ENCODE measurements around the gene CSNK1G2.

The CSNK1G2 gene

GRCh38 chr19:1907563-1908363, 33.2 kb upstream of the CSNK1G2 start:
- Histone ChIP-seq H3K27ac (ENCODE audit: low read depth, low read length, severe bottlenecking) (no peak overlapping the region), H3K36me3 (ENCODE audit: control insufficient read depth, insufficient read depth, low read length) (peaks cover 32% of the 10 kb centered on the region), H3K4me1 (ENCODE audit: control insufficient read depth, insufficient read depth, low read length, poor library complexity, severe bottlenecking) (peaks cover 14% of the 10 kb centered on the region), H3K4me3 (ENCODE audit: extremely low read depth, insufficient read depth, low read length, poor library complexity, severe bottlenecking) (no peak overlapping the region), H3K9me3 (ENCODE audit: control insufficient read depth, low read length) (no peaks in the 10 kb centered on the region)
- WGBS, 2 experiments (ENCODE audit: insufficient coverage in 2 of 2): 92 to 97% methylated on average over 33 to 40 of the region's 43 CpGs

DNA sequence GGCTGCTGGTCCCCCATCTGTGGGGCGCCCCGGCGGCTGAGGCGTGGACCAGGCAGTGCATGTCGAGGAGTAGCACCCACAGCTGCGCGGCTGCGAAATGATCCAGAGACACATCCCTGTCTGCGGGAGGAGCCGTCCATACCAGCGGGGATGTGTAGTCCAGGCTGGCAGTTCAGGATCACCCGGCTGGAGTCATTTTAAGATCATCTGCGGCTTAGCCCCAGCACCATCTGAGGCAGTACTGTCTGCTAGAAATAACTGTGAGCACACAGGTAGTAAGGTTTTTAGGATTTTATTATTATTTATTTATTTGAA, 32.7 kb upstream of the CSNK1G2 start:
- WGBS, 2 experiments (ENCODE audit: insufficient coverage in 2 of 2): 96 to 97% methylated on average over 13 of the region's 13 CpGs
- Histone ChIP-seq H3K4me1 (ENCODE audit: control insufficient read depth, insufficient read depth, low read length, poor library complexity, severe bottlenecking) (peaks cover 14% of the 10 kb centered on the region), H3K9me3 (ENCODE audit: control insufficient read depth, low read length) (no peaks in the 10 kb centered on the region), H3K27ac (ENCODE audit: low read depth, low read length, severe bottlenecking) (no peak overlapping the region), H3K36me3 (ENCODE audit: control insufficient read depth, insufficient read depth, low read length) (peaks cover 37% of the 10 kb centered on the region), H3K4me3 (ENCODE audit: extremely low read depth, insufficient read depth, low read length, poor library complexity, severe bottlenecking) (no peak overlapping the region)

- WGBS, 2 experiments (ENCODE audit: insufficient coverage in 2 of 2): 93 to 97% methylated on average over 6 to 7 of the region's 10 CpGs
- Histone ChIP-seq H3K4me3 (ENCODE audit: extremely low read depth, insufficient read depth, low read length, poor library complexity, severe bottlenecking) (no peak overlapping the region), H3K4me1 (ENCODE audit: control insufficient read depth, insufficient read depth, low read length, poor library complexity, severe bottlenecking) (peaks cover 8% of the 10 kb centered on the region), H3K27ac (ENCODE audit: low read depth, low read length, severe bottlenecking) (no peak overlapping the region), H3K9me3 (ENCODE audit: control insufficient read depth, low read length) (no peaks in the 10 kb centered on the region), H3K36me3 (ENCODE audit: control insufficient read depth, insufficient read depth, low read length) (peaks cover 51% of the 10 kb centered on the region)
Measured at GRCh38 chr19:1909761-1910080, 31.3 kb upstream of the CSNK1G2 start.

DNA sequence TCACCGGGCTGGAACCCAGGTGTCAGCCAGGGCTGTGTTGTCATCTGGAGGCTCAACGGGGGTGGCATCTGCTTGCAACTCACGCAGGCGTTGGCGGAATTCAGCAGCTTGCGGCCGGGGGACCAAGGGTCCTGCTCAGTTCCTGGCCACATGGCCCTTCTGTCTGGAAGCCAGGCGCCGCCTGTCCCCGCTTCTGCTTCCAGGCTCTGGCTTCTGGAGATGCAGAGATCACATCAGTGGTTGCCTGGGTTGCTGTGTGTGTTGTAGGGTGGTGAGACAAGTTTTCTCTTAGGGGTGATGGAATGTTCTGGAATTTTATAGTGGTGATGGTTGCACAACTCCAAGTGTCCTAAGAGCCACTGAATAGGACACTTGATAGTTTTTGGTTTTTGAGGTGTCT, 30.8 kb upstream of the CSNK1G2 start:
- 93 to 96% methylated on average over 9 to 10 of the region's 10 CpGs for WGBS, 2 experiments (ENCODE audit: insufficient coverage in 2 of 2)

GRCh38 chr19:1911098-1911497, 29.9 kb upstream of the CSNK1G2 start:
- WGBS, 2 experiments (ENCODE audit: insufficient coverage in 2 of 2): 83 to 90% methylated on average over 11 to 13 of the region's 13 CpGs
- Histone ChIP-seq H3K36me3 (ENCODE audit: control insufficient read depth, insufficient read depth, low read length) (peaks cover 56% of the 10 kb centered on the region), H3K9me3 (ENCODE audit: control insufficient read depth, low read length) (no peaks in the 10 kb centered on the region), H3K27ac (ENCODE audit: low read depth, low read length, severe bottlenecking) (no peak overlapping the region), H3K4me1 (ENCODE audit: control insufficient read depth, insufficient read depth, low read length, poor library complexity, severe bottlenecking) (peaks cover 5% of the 10 kb centered on the region), H3K4me3 (ENCODE audit: extremely low read depth, insufficient read depth, low read length, poor library complexity, severe bottlenecking) (no peak overlapping the region)

More for the DNA sequence above, 30.8 kb upstream of the CSNK1G2 start:
- no peaks in the 10 kb centered on the region for H3K9me3 ChIP-seq (ENCODE audit: control insufficient read depth, low read length)
- H3K4me1 ChIP-seq (ENCODE audit: control insufficient read depth, insufficient read depth, low read length, poor library complexity, severe bottlenecking): peaks cover 8% of the 10 kb centered on the region
- peaks cover 55% of the 10 kb centered on the region for H3K36me3 ChIP-seq (ENCODE audit: control insufficient read depth, insufficient read depth, low read length)
- no peak overlapping the region for H3K4me3 ChIP-seq (ENCODE audit: extremely low read depth, insufficient read depth, low read length, poor library complexity, severe bottlenecking)
- no peak overlapping the region for H3K27ac ChIP-seq (ENCODE audit: low read depth, low read length, severe bottlenecking)

DNA sequence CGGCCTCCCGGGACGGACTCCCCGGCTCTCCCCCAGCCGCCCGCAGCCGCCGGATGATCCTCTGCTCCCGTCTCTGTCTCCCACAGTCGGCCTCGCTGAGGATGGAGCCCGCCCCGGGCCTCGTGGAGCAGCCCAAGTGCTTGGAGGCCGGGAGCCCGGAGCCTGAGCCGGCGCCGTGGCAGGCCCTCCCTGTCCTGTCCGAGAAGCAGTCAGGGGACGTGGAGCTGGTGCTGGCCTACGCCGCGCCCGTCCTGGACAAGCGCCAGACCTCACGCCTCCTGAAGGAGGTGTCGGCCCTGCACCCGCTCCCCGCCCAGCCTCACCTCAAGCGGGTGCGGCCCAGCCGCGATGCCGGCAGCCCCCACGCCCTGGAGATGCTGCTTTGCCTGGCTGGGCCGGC, 29.0 kb upstream of the CSNK1G2 start:
- H3K4me1 ChIP-seq (ENCODE audit: control insufficient read depth, insufficient read depth, low read length, poor library complexity, severe bottlenecking): peaks cover 4% of the 10 kb centered on the region
- H3K27ac ChIP-seq (ENCODE audit: low read depth, low read length, severe bottlenecking): no peak overlapping the region
- 96 to 98% methylated on average over 37 of the region's 37 CpGs for WGBS, 2 experiments (ENCODE audit: insufficient coverage in 2 of 2)

GRCh38 chr19:1912760-1913505, 28.0 kb upstream of the CSNK1G2 start:
- H3K9me3 ChIP-seq (ENCODE audit: control insufficient read depth, low read length): no peaks in the 10 kb centered on the region
- peaks cover 66% of the 10 kb centered on the region for H3K36me3 ChIP-seq (ENCODE audit: control insufficient read depth, insufficient read depth, low read length)
- H3K4me3 ChIP-seq (ENCODE audit: extremely low read depth, insufficient read depth, low read length, poor library complexity, severe bottlenecking): no peak overlapping the region
- H3K4me1 ChIP-seq (ENCODE audit: control insufficient read depth, insufficient read depth, low read length, poor library complexity, severe bottlenecking): no peaks in the 10 kb centered on the region
- no peak overlapping the region for H3K27ac ChIP-seq (ENCODE audit: low read depth, low read length, severe bottlenecking)
- WGBS, 2 experiments (ENCODE audit: insufficient coverage in 2 of 2): 97 to 98% methylated on average over 70 to 77 of the region's 77 CpGs

More for the DNA sequence above, 29.0 kb upstream of the CSNK1G2 start:
- Histone ChIP-seq H3K36me3 (ENCODE audit: control insufficient read depth, insufficient read depth, low read length) (peaks cover 59% of the 10 kb centered on the region), H3K4me3 (ENCODE audit: extremely low read depth, insufficient read depth, low read length, poor library complexity, severe bottlenecking) (no peak overlapping the region), H3K9me3 (ENCODE audit: control insufficient read depth, low read length) (no peaks in the 10 kb centered on the region)

DNA sequence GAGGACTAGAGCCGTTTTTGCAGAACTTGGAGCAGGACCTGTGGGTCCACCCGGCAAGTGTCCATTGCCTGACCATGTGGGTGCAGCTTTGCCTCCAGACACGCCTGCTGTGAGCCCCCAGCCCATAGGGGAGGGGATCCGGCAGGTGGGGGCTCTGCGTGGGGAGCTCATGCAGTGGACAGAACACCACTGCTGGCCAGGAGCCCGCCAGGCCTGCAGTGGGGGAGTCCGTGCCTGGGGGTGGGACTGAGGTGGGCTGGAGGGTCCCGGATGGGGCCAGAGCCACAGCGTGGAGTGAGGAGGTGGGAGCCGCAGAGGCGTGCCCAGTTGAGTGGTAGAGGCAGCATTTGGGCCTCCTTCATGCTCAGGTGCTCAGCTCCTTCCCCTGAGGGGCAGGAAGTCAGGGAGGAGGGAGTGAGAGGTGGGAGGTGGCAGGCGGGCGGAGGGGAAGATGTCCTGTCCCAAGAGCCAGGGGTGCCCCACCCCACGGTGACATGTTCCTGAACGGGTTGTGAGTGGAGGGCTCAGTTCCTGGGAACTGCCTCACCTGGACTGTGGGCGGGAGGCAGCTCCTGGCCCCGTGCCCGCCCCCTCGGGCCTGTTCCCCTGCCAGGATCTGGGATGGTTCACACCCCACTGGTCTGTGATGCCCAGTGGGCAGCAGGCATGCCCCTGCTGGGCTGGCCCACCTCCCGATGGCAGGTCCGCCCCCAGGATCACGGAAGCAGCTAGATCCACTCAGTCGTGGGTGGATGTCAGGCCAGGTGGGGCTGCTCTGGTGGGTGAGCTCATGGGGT, 27.0 kb upstream of the CSNK1G2 start:
- Histone ChIP-seq H3K4me3 (ENCODE audit: extremely low read depth, insufficient read depth, low read length, poor library complexity, severe bottlenecking) (no peak overlapping the region), H3K27ac (ENCODE audit: low read depth, low read length, severe bottlenecking) (no peak overlapping the region), H3K4me1 (ENCODE audit: control insufficient read depth, insufficient read depth, low read length, poor library complexity, severe bottlenecking) (no peaks in the 10 kb centered on the region), H3K36me3 (ENCODE audit: control insufficient read depth, insufficient read depth, low read length) (peaks cover 70% of the 10 kb centered on the region), H3K9me3 (ENCODE audit: control insufficient read depth, low read length) (no peaks in the 10 kb centered on the region)
- 90 to 96% methylated on average over 17 to 19 of the region's 23 CpGs for WGBS, 2 experiments (ENCODE audit: insufficient coverage in 2 of 2)

DNA sequence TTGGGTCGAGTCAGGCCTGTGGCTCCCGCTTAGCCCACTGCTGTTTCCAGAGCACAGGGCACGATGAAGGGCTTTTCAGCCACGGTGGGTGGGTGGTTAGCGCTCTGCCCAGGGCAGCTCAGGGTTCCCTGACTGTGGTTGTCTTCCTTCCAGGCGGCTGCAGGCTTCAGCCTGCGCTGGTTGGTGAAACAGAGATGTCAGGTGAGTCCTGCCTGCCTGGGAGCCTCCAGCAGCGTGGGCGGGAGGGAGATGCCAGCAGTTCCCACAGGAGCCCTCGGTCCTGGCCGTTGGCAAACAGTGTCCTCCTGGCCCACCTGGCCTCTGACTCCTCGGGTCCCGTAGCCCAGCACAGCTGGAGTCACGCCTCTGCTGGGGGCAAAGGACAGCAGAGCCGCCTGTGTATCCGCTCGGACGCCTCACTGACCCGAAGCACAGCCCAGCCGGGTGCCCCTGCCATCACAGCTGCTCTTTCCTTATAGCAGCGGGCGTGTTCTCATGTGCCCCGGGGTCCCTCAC, 26.1 kb upstream of the CSNK1G2 start:
- Histone ChIP-seq H3K4me1 (ENCODE audit: control insufficient read depth, insufficient read depth, low read length, poor library complexity, severe bottlenecking) (no peaks in the 10 kb centered on the region), H3K27ac (ENCODE audit: low read depth, low read length, severe bottlenecking) (no peak overlapping the region), H3K4me3 (ENCODE audit: extremely low read depth, insufficient read depth, low read length, poor library complexity, severe bottlenecking) (no peak overlapping the region), H3K9me3 (ENCODE audit: control insufficient read depth, low read length) (no peaks in the 10 kb centered on the region), H3K36me3 (ENCODE audit: control insufficient read depth, insufficient read depth, low read length) (peaks cover 77% of the 10 kb centered on the region)
- 92 to 97% methylated on average over 18 to 23 of the region's 23 CpGs for WGBS, 2 experiments (ENCODE audit: insufficient coverage in 2 of 2)

- Histone ChIP-seq H3K36me3 (ENCODE audit: control insufficient read depth, insufficient read depth, low read length) (peaks cover 88% of the 10 kb centered on the region), H3K4me3 (ENCODE audit: extremely low read depth, insufficient read depth, low read length, poor library complexity, severe bottlenecking) (no peak overlapping the region), H3K27ac (ENCODE audit: low read depth, low read length, severe bottlenecking) (no peak overlapping the region), H3K4me1 (ENCODE audit: control insufficient read depth, insufficient read depth, low read length, poor library complexity, severe bottlenecking) (no peaks in the 10 kb centered on the region), H3K9me3 (ENCODE audit: control insufficient read depth, low read length) (no peaks in the 10 kb centered on the region)
- WGBS, 2 experiments (ENCODE audit: insufficient coverage in 2 of 2): 95 to 98% methylated on average over 16 to 17 of the region's 17 CpGs
Measured at GRCh38 chr19:1917146-1917545, 23.8 kb upstream of the CSNK1G2 start.

All from mesodermal cell (in vitro differentiated cells).